ENCODE measurements around the gene LDB2.

GRCh38 chr4:16582036-16582435, 316.4 kb downstream of the LDB2 start:
- TF ChIP-seq POLR2A (IDR thresholded peaks at IDR 0.05; ENCODE audit: extremely low read depth, insufficient read length) (no peak), CTCF (IDR thresholded peaks at IDR 0.05; ENCODE audit: low read depth, low read length) (no peak), MAX (IDR thresholded peaks at IDR 0.05; ENCODE audit: low read depth, low read length) (no peak)
